Choroid plexus epithelial cell (primary cell): ENCODE data around the gene LRRN3.

ENCODE experiments used
- DNase-seq: peaks from one replicate; pipeline ENCODE4 v3.0.0-alpha.2; 2010; ENCODE audit warnings: low read depth
- H3K4me3 ChIP-seq: 2 replicates; pipeline ENCODE4 v1.5.1; 2011; ENCODE audit warnings: low read depth, mild to moderate bottlenecking, control low read depth, low read length, moderate library complexity
- CTCF ChIP-seq: conservative IDR thresholded peaks from 2 replicates; pipeline ENCODE4 v1.5.1; 2011; ENCODE audit warnings: low read depth, mild to moderate bottlenecking, control low read depth, inconsistent platforms, low read length, moderate library complexity

Gene LRRN3

GRCh38 chr7:111103136-111103535 lies 12.2 kb downstream of the LRRN3 start:
- TF ChIP-seq CTCF: no peak
- no peak overlapping the region for H3K4me3 ChIP-seq
- DNase-seq: no peak

- DNase-seq: no peak
- no peak for TF ChIP-seq CTCF
Observed at GRCh38 chr7:111103678-111104274, 12.8 kb downstream of the LRRN3 start.

GRCh38 chr7:111104710-111105109 lies 13.8 kb downstream of the LRRN3 start:
- no peak for DNase-seq
- H3K4me3 ChIP-seq: no peak overlapping the region
- no peak for TF ChIP-seq CTCF

More at GRCh38 chr7:111103678-111104274, 12.8 kb downstream of the LRRN3 start:
- H3K4me3 ChIP-seq: no peak overlapping the region

- DNase-seq: no peak
- TF ChIP-seq CTCF: no peak
- H3K4me3 ChIP-seq: no peak overlapping the region
Observed at GRCh38 chr7:111105269-111105668, 14.3 kb downstream of the LRRN3 start.

- no peak for TF ChIP-seq CTCF
- H3K4me3 ChIP-seq: no peak overlapping the region
- peak; percentile 62 for DNase-seq
Observed at GRCh38 chr7:111107579-111107978, 16.7 kb downstream of the LRRN3 start.

- no peak for DNase-seq
- no peak overlapping the region for H3K4me3 ChIP-seq
- no peak for TF ChIP-seq CTCF
Observed at GRCh38 chr7:111108000-111108399, 17.1 kb downstream of the LRRN3 start.

- H3K4me3 ChIP-seq: no peak overlapping the region
- peak; percentile 75 for DNase-seq
- no peak for TF ChIP-seq CTCF
Observed at GRCh38 chr7:111108496-111108895, 17.6 kb downstream of the LRRN3 start.
